ENCODE data around the gene CYB5B.

The CYB5B gene

DNA sequence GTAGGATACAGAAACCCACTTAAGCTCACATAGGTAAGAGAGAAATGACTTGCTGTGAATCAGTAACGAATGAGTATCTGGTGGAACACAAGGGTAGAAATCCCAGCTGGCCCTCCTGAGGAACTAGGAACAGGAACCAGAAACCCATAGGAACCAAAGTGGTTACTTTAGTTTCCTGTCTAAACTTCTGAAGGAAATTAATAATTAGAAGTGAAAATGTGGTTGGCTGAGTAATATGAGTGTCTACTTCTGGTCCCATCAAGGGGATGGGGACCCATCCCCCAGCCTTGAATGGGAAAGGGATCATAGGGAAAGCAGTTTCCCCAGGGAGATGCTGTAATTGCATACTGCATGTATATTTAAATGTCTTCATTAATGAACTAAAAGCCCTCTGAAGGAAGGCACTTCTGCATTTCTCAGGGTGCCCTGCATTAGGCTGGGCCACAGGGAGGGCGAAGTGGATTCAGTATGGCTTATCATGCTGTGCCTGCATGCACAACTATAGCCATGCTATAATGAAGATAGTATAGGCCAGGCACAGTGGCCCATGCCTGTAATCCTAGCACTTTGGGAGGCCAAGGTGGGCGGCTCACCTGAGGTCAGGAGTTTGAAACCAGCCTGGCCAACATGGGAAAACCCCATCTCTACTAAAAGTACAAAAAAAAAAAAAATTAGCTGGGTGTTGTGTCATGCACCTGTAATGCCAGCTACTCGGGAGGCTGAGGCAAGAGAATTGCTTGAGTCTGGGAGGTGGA is 45.6 kb downstream of the CYB5B start:
- CTCF ChIA-PET = no interaction called here
- no peak for DNase-seq (ENCODE audit: extremely low spot score)
- TF ChIP-seq SP1 (IDR thresholded peaks at IDR 0.05) (no peak), HDGF (IDR thresholded peaks at IDR 0.05; ENCODE audit: borderline replicate concordance) (no peak), ZNF384 (IDR thresholded peaks at IDR 0.05) (no peak), SUZ12 (IDR thresholded peaks at IDR 0.05) (no peak), NFRKB (IDR thresholded peaks at IDR 0.05) (no peak)
- POLR2A ChIA-PET = no interaction called here

DNA sequence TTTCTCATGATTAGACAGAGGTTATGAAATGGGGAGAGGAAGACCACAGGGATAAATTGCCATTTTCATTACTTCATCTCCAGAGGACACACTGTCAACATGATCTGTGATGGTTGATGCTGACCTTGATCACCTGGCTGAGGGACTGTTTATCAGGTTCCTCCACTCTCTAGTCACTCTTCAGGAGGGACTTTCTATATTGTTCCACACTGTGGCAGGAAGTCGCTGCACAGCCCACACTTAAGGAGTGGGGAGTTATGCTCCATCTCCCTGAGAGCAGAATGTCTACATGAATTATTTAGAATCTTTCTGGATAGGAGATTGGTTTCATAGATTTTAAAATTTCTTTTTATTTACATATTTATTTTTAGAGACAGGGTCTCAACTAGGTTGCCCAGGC is 46.7 kb downstream of the CYB5B start:
- POLR2A ChIA-PET = no interaction called here
- TF ChIP-seq SP1 (IDR thresholded peaks at IDR 0.05) (no peak), SUZ12 (IDR thresholded peaks at IDR 0.05) (no peak), LEF1 (IDR thresholded peaks at IDR 0.05; ENCODE audit: borderline replicate concordance) (no peak), FOXK2 (IDR thresholded peaks at IDR 0.05) (no peak)
- CTCF ChIA-PET = no interaction called here
- DNase-seq (ENCODE audit: extremely low spot score) = no peak

DNA sequence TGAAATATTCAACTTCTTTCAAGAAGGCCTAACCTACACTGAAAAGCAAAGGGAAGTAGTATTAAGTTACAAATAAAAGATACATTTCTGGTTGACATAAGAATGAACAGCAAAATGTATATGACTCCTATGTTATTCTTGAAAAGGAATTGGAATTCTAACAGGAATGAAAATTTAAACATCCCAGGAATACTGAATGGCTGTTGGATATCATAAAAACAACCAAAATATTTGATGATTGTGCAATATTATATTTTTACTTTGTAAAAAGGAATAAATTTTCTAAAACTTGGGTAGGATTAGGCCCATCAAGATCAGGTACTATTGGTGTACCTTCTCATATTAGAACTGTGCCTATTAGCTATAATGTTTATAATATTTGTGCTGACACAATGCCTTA is 50.0 kb downstream of the CYB5B start:
- ChIA-PET POLR2A (no interaction called here), CTCF (interaction anchor here (0.6 kb wide), 1 partner anchor 77 kb away, joined by 3 read pairs; no protein-coding TSS in a partner anchor)
- no peak for DNase-seq (ENCODE audit: extremely low spot score)
- TF ChIP-seq BHLHE40 (IDR thresholded peaks at IDR 0.05; ENCODE audit: borderline replicate concordance) (no peak), NFRKB (IDR thresholded peaks at IDR 0.05) (no peak), TARDBP (IDR thresholded peaks at IDR 0.05) (no peak), LEF1 (IDR thresholded peaks at IDR 0.05; ENCODE audit: borderline replicate concordance) (no peak), CTBP1 (IDR thresholded peaks at IDR 0.05; ENCODE audit: borderline replicate concordance) (no peak), ZNF384 (IDR thresholded peaks at IDR 0.05) (no peak), ARNT (IDR thresholded peaks at IDR 0.05) (no peak), L3MBTL2 (conservative IDR thresholded peaks at IDR 0.05) (no peak), SUZ12 (IDR thresholded peaks at IDR 0.05) (no peak), FOXA1 (IDR thresholded peaks at IDR 0.05) (no peak), HDGF (IDR thresholded peaks at IDR 0.05; ENCODE audit: borderline replicate concordance) (no peak), SP1 (IDR thresholded peaks at IDR 0.05) (no peak), FOXK2 (IDR thresholded peaks at IDR 0.05) (no peak), FOXM1 (IDR thresholded peaks at IDR 0.05; ENCODE audit: borderline replicate concordance) (no peak), ELF4 (IDR thresholded peaks at IDR 0.05) (no peak)
- TF ChIP-seq, protein P1, sequence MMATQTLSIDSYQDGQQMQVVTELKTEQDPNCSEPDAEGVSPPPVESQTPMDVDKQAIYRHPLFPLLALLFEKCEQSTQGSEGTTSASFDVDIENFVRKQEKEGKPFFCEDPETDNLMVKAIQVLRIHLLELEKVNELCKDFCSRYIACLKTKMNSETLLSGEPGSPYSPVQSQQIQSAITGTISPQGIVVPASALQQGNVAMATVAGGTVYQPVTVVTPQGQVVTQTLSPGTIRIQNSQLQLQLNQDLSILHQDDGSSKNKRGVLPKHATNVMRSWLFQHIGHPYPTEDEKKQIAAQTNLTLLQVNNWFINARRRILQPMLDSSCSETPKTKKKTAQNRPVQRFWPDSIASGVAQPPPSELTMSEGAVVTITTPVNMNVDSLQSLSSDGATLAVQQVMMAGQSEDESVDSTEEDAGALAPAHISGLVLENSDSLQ (IDR thresholded peaks at IDR 0.05) = no peak

DNA sequence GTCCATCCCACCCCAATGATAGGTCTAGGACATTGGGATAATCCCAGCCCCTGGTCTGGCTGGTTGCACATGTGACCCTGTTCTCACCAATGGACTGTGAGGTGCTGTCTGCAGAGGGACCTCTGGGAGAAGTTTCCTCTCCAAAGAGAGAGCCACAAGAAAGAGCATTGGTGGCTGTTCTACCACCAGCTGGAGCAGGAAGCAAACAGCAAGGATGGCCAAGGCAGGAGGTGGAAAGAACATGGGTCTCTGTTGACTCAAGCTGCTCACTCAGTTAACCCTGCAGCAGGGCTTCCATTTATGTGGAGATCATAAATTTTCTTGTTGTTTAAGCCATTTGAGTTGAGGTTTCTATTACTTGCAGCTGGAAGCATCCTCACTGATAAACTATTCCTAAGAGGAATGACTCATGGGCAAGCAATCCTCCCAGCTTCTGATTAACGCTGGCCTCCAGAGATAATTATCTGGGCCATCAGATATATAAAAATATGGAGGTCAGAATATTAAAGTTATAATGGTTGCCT is 52.6 kb downstream of the CYB5B start:
- TF ChIP-seq L3MBTL2 (conservative IDR thresholded peaks at IDR 0.05) (no peak), NFRKB (IDR thresholded peaks at IDR 0.05) (no peak), ZNF384 (IDR thresholded peaks at IDR 0.05) (no peak), SP1 (IDR thresholded peaks at IDR 0.05) (no peak), ELF4 (IDR thresholded peaks at IDR 0.05) (no peak), ARNT (IDR thresholded peaks at IDR 0.05) (no peak), LEF1 (IDR thresholded peaks at IDR 0.05; ENCODE audit: borderline replicate concordance) (no peak), BHLHE40 (IDR thresholded peaks at IDR 0.05; ENCODE audit: borderline replicate concordance) (no peak), FOXA1 (IDR thresholded peaks at IDR 0.05) (no peak), SUZ12 (IDR thresholded peaks at IDR 0.05) (no peak), HDGF (IDR thresholded peaks at IDR 0.05; ENCODE audit: borderline replicate concordance) (no peak), FOXK2 (IDR thresholded peaks at IDR 0.05) (no peak), FOXM1 (IDR thresholded peaks at IDR 0.05; ENCODE audit: borderline replicate concordance) (no peak)
- TF ChIP-seq, protein P1 (IDR thresholded peaks at IDR 0.05) = no peak
- POLR2A ChIA-PET = interaction anchor here (1.3 kb wide), 1 partner anchor 12 kb away, joined by 3 read pairs; no protein-coding TSS in a partner anchor
- DNase-seq (ENCODE audit: extremely low spot score) = peak; percentile 27
- CTCF ChIA-PET = no interaction called here

DNA sequence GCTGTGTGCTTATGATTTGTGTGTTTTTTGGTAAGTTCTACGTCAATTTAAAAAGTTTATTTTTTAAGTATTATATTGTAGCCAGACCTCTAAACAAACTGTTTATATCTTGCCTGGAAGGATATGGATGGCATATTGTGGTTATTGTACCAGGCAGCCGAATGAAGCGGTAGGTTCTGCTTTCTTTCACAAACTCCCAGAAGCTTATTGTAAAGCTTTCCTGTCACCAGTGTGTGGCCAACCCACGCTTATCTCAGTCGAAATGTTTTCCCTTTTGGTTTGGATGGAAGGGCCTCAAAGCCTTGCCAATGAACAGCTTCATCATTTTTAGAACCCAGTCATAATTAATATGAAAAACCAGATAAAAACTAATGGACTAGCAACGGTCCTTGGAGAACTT is 53.1 kb downstream of the CYB5B start:
- no peak for DNase-seq (ENCODE audit: extremely low spot score)
- ChIA-PET CTCF (no interaction called here), POLR2A (interaction anchor here (1.3 kb wide), 1 partner anchor 12 kb away, joined by 3 read pairs; no protein-coding TSS in a partner anchor)
- TF ChIP-seq FOXA1 (IDR thresholded peaks at IDR 0.05) (no peak), LEF1 (IDR thresholded peaks at IDR 0.05; ENCODE audit: borderline replicate concordance) (no peak), SP1 (IDR thresholded peaks at IDR 0.05) (no peak), SUZ12 (IDR thresholded peaks at IDR 0.05) (no peak), FOXK2 (IDR thresholded peaks at IDR 0.05) (no peak), ZNF384 (IDR thresholded peaks at IDR 0.05) (no peak), BHLHE40 (IDR thresholded peaks at IDR 0.05; ENCODE audit: borderline replicate concordance) (no peak), TARDBP (IDR thresholded peaks at IDR 0.05) (no peak), ARNT (IDR thresholded peaks at IDR 0.05) (no peak), L3MBTL2 (conservative IDR thresholded peaks at IDR 0.05) (no peak), NFRKB (IDR thresholded peaks at IDR 0.05) (no peak), ELF4 (IDR thresholded peaks at IDR 0.05) (no peak), FOXM1 (IDR thresholded peaks at IDR 0.05; ENCODE audit: borderline replicate concordance) (no peak), HDGF (IDR thresholded peaks at IDR 0.05; ENCODE audit: borderline replicate concordance) (no peak), CTBP1 (IDR thresholded peaks at IDR 0.05; ENCODE audit: borderline replicate concordance) (no peak)
- TF ChIP-seq, protein P1 (IDR thresholded peaks at IDR 0.05) = no peak

DNA sequence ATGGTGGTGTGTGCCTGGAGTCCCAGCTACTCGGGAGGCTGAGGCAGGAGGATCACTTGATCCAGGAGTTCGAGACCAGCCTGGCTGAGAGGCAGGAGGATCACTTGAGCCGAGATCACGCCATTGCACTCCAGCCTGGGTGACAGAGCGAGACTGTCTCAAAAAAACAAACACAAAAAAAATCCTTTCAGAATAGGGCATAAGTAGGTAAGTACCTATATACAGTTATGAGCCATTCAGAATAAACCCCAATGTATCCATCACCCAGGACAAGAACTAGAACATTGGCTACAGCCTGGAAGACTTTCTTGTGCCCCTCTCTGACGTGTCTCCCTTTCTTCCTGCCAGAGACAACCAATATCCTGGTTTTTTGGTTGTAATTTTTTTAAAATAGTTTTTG is 54.3 kb downstream of the CYB5B start:
- TF ChIP-seq FOXA1 (IDR thresholded peaks at IDR 0.05) = no peak
- no peak for TF ChIP-seq SP1 (IDR thresholded peaks at IDR 0.05)
- TF ChIP-seq FOXM1 (IDR thresholded peaks at IDR 0.05; ENCODE audit: borderline replicate concordance) = no peak
- TF ChIP-seq TARDBP (IDR thresholded peaks at IDR 0.05) = no peak
- no peak for TF ChIP-seq NFRKB (IDR thresholded peaks at IDR 0.05)
- TF ChIP-seq LEF1 (IDR thresholded peaks at IDR 0.05; ENCODE audit: borderline replicate concordance) = no peak
- no peak for TF ChIP-seq ARNT (IDR thresholded peaks at IDR 0.05)
- no peak for TF ChIP-seq CTBP1 (IDR thresholded peaks at IDR 0.05; ENCODE audit: borderline replicate concordance)
- TF ChIP-seq BHLHE40 (IDR thresholded peaks at IDR 0.05; ENCODE audit: borderline replicate concordance) = no peak
- TF ChIP-seq ZNF384 (IDR thresholded peaks at IDR 0.05) = no peak
- TF ChIP-seq SUZ12 (IDR thresholded peaks at IDR 0.05) = no peak
- no peak for TF ChIP-seq L3MBTL2 (conservative IDR thresholded peaks at IDR 0.05)
- TF ChIP-seq, protein P1 (IDR thresholded peaks at IDR 0.05) = no peak
- no peak for TF ChIP-seq ELF4 (IDR thresholded peaks at IDR 0.05)
- TF ChIP-seq HDGF (IDR thresholded peaks at IDR 0.05; ENCODE audit: borderline replicate concordance) = no peak
- no peak for TF ChIP-seq FOXK2 (IDR thresholded peaks at IDR 0.05)
- ChIA-PET POLR2A (no interaction called here), CTCF (no interaction called here)
- DNase-seq (ENCODE audit: extremely low spot score) = no peak
